ENCODE measurements around the gene OR2Y1.
"Not testable (repeated sequence)": the region's sequence is repeated elsewhere in the genome, so short reads cannot be mapped to it uniquely, and the experiment has no call there.

The OR2Y1 gene

GRCh38 chr5:180739958-180740357 is at the start of gene OR2Y1:
OR2Y1 (minus strand) TSS chr5:180740058; CDS start chr5:180740058, 0 bp downstream.
- DNase-seq (ENCODE audit: low read depth): no peak

GRCh38 chr5:180788651-180789410 is 49.0 kb upstream of the OR2Y1 start:
- not testable (repeated sequence) for DNase-seq (ENCODE audit: low read depth)

GRCh38 chr5:180787711-180788431 is 48.0 kb upstream of the OR2Y1 start:
- DNase-seq (ENCODE audit: low read depth): no peak

- no peak for DNase-seq (ENCODE audit: low read depth)
Observed at GRCh38 chr5:180786531-180787398, 46.9 kb upstream of the OR2Y1 start.

- peak; percentile 68 for DNase-seq (ENCODE audit: low read depth)
Observed at GRCh38 chr5:180785794-180786221, 46.0 kb upstream of the OR2Y1 start.

GRCh38 chr5:180785121-180785781 is 45.4 kb upstream of the OR2Y1 start:
- DNase-seq (ENCODE audit: low read depth): peak; percentile 41

GRCh38 chr5:180784497-180785097 is 44.7 kb upstream of the OR2Y1 start:
- DNase-seq (ENCODE audit: low read depth): peak; percentile 64

GRCh38 chr5:180783340-180784052 is 43.6 kb upstream of the OR2Y1 start:
- DNase-seq (ENCODE audit: low read depth): no peak

GRCh38 chr5:180782748-180783147 is 42.9 kb upstream of the OR2Y1 start:
- DNase-seq (ENCODE audit: low read depth): no peak

- not testable (repeated sequence) for DNase-seq (ENCODE audit: low read depth)
Observed at GRCh38 chr5:180781900-180782326, 42.1 kb upstream of the OR2Y1 start.

GRCh38 chr5:180779985-180780610 is 40.2 kb upstream of the OR2Y1 start:
- no peak for DNase-seq (ENCODE audit: low read depth)

GRCh38 chr5:180777475-180777874 is 37.6 kb upstream of the OR2Y1 start:
- no peak for DNase-seq (ENCODE audit: low read depth)

GRCh38 chr5:180776376-180776775 is 36.5 kb upstream of the OR2Y1 start:
- no peak for DNase-seq (ENCODE audit: low read depth)

GRCh38 chr5:180775624-180776023 is 35.8 kb upstream of the OR2Y1 start:
- no peak for DNase-seq (ENCODE audit: low read depth)

GRCh38 chr5:180771839-180772238 is 32.0 kb upstream of the OR2Y1 start:
- DNase-seq (ENCODE audit: low read depth): no peak

GRCh38 chr5:180769821-180770220 is 30.0 kb upstream of the OR2Y1 start:
- no peak for DNase-seq (ENCODE audit: low read depth)

- no peak for DNase-seq (ENCODE audit: low read depth)
Observed at GRCh38 chr5:180755601-180756000, 15.7 kb upstream of the OR2Y1 start.

- DNase-seq (ENCODE audit: low read depth): no peak
Observed at GRCh38 chr5:180744253-180744652, 4.4 kb upstream of the OR2Y1 start.

- no peak for DNase-seq (ENCODE audit: low read depth)
Observed at GRCh38 chr5:180742727-180743126, 2.9 kb upstream of the OR2Y1 start.

GRCh38 chr5:180740953-180741352 is 1.1 kb upstream of the OR2Y1 start:
- DNase-seq (ENCODE audit: low read depth): not testable (repeated sequence)
